ES-I3 (cell line): ENCODE results near the gene SH3RF3.

ENCODE experiments used
- H3K36me3 ChIP-seq: 2 replicates; pipeline ENCODE4 v1.6.1; 2013; ENCODE audit warnings: mild to moderate bottlenecking, low read length, control low read depth, moderate library complexity; ENCODE audit not compliant: insufficient read depth
- H3K4me1 ChIP-seq: 2 replicates; pipeline ENCODE4 v1.6.1; 2013; ENCODE audit warnings: mild to moderate bottlenecking, control low read depth, low read length; ENCODE audit not compliant: insufficient read depth
- H3K9ac ChIP-seq: 2 replicates; pipeline ENCODE4 v1.6.1; 2013; ENCODE audit warnings: low read depth, mild to moderate bottlenecking, low read length, moderate library complexity
- H3K9me3 ChIP-seq: 2 replicates; pipeline ENCODE4 v1.6.1; 2013; ENCODE audit warnings: mild to moderate bottlenecking, low read length, moderate library complexity; ENCODE audit not compliant: control insufficient read depth, insufficient read depth

SH3RF3 gene

DNA sequence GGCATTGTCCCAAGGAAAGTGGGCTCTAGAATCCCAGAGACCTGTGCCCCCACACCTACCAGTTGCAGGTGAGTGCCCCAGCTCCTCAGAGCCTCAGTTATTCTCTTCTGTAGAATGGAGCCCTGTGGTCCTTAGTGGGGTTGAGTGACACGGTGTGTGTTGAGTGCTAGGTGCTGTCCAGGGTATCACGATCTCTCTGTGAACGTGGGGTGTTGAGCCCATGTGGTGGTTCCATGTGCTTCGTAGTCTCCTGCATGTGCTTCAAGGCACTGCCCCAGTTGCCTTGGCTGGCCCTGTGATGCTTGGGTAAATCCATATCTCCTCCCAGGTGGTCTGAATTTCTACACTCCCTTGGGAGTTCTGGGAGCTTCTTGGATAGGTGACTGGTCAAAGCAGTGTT lies 54.9 kb downstream of the SH3RF3 start:
- Histone ChIP-seq H3K9me3 (peaks cover 5% of the 10 kb centered on the region), H3K9ac (no peak overlapping the region), H3K36me3 (no peaks in the 10 kb centered on the region), H3K4me1 (no peaks in the 10 kb centered on the region)

DNA sequence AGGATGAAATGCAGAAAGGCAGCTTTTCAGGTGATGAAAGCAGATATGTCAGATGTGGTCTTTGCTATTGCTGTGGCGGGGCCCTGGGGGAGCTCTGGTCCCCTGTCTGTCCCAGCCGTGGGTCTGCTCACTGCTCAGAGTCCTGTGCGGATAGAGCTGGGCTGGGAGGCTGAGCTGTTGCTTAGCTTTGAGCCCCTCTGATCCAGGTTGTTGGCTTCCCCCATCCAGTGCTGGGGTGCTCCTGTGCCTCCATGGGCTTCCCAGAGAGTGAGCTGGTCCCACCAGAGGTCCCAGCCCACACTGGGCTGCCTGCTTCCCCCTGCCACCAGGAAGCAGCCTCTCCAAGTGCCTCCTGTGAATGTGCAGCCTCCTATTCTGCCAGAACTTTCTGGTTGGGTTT lies 55.4 kb downstream of the SH3RF3 start:
- Histone ChIP-seq H3K36me3 (no peaks in the 10 kb centered on the region), H3K9me3 (peaks cover 2% of the 10 kb centered on the region), H3K9ac (no peak overlapping the region), H3K4me1 (no peaks in the 10 kb centered on the region)

DNA sequence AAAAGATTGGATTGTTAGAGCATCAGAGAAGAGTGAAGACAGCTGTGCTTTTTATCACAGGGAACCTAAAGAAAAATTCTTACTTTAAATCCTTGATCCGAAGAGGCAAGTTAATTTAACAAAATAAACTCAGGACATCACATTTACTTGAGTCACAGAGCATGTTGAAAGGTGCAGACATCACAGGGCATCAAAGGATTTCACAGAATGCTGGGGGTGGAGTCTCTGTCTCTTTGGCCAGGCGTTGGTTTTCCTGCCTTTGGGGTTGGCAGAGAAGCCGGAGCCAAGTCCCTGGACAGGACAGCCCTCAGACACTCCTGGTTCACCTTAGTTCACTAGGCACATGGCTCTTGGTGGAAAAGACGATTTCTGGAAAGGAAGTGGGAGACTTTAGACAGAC lies 56.3 kb downstream of the SH3RF3 start:
- H3K36me3 ChIP-seq: no peaks in the 10 kb centered on the region
- H3K9ac ChIP-seq: no peak overlapping the region

DNA sequence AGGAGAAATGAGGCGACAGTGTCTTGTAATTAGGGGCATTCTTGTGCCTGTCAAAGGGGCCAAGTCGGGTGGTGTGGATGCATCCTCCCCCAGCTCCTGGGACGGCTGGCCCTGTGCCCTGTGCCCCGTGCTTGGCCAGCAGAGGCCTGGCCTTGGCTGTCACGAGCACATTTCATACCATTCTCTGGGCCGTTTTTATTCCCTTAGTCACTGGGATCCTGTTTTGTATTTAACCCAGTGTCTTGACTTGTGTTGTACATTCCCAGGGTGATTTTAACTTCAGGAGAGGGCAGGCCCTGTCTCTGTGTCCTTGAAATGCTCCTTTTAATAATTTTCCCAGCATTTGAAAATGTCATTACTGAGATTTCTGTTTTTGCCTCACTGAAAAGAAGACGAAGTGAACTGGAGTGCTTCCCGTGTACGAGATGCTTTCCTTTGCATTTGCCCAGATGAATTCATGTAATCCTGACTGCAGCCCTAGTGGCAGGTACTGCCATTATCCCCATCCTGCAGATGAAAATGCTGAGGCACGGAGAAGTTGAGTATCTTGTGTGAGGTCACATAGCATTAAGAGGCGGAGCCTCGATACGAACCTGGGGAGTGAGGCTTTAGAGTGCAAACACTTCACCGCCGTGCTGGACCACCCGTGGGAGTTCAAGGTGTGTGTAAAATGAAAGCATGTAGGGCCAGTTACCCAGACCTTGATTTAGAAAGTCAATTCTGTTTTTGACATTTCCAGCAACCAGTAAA lies 57.0 kb downstream of the SH3RF3 start:
- H3K9ac ChIP-seq: no peak overlapping the region
- H3K36me3 ChIP-seq: no peaks in the 10 kb centered on the region
- H3K9me3 ChIP-seq: no peaks in the 10 kb centered on the region
- no peaks in the 10 kb centered on the region for H3K4me1 ChIP-seq

More for the DNA sequence above, 56.3 kb downstream of the SH3RF3 start:
- Histone ChIP-seq H3K9me3 (no peaks in the 10 kb centered on the region), H3K4me1 (no peaks in the 10 kb centered on the region)

DNA sequence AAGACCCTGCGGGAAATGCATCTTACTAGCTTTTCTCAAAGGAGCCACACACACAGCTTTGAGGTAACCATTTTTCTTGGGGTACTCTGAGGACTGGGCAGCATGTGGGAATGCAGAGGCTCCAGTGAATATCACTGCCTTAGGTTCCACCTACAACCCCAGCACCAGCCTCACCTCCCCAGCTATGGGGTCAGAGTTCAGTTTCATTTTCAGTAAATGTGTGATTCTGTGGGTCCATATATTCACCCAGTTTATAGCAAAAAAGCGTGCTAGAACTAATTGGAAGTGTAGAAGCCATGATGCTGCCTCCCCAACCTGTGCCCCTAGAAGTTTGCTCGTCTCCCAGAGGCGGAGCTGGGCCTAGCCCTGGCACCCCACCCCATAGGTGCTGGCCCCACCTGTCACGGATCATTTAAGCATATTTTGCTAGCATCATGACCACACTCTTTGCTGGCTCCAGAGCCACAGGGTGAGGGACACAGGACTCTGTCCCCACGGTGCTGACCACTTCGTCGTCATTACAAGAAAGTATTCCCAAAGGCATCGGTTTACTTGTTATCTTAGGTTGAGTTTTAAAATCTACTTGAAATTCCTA lies 57.7 kb downstream of the SH3RF3 start:
- no peaks in the 10 kb centered on the region for H3K9me3 ChIP-seq
- no peak overlapping the region for H3K9ac ChIP-seq
- H3K36me3 ChIP-seq: no peaks in the 10 kb centered on the region
- no peaks in the 10 kb centered on the region for H3K4me1 ChIP-seq

DNA sequence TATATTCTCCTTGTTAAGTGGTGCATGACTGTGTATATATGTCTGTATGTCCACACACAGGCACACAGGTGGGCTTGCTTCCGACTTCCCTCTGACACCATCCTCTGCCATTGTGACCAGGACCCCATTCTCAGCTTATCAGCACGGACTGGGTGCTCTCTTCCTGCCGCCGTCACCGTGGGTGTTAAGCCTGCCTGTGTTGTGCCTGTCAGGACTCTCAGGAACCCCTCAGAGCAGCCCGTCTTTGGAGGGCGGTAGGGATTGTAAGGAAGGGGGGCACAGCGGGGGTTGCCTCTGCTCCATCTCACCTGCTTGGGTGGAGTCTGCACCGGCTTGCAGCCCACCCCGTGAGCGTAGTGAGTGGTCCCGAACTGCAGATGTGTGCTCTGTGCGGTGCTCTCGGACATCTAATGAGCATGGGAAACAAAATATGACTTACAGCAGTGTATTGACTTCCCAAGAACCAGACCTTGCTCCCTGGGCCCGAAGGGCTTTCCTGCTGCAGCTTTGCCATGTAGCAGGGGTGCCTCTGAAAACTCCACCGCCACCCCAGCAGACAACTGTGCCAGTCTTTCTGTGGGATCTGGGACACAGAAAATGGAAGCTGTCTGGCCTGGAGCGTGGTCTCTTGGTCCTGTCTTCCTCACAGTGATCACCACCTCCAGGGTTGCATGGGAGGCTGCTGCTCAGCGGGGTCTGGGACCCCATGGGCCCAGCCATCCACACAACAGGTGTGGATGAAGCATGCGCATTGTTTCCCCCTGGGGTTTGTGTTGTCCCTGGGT lies 58.9 kb downstream of the SH3RF3 start:
- Histone ChIP-seq H3K4me1 (no peaks in the 10 kb centered on the region), H3K36me3 (no peaks in the 10 kb centered on the region), H3K9ac (no peak overlapping the region), H3K9me3 (no peaks in the 10 kb centered on the region)

DNA sequence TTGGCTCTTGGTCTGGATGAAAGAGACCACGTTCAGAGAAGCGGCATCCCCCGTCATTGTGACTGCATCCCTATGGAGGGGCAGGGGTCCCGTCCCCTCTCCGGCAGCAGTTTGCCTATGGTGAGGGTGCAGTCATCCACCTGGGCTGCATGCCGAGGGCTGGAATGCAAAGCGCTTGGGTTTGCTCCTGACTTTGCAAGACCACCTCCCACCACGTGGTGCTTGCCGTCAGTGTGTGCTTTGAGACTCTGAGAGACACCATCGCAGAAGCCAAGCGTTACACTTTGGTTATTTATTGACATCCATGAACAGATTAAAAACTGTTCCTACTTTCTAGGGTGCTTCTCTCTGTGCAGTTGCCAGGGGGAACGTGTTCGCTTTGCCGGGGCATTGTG lies 59.5 kb downstream of the SH3RF3 start:
- Histone ChIP-seq H3K9me3 (no peaks in the 10 kb centered on the region), H3K36me3 (no peaks in the 10 kb centered on the region), H3K4me1 (no peaks in the 10 kb centered on the region), H3K9ac (no peak overlapping the region)

DNA sequence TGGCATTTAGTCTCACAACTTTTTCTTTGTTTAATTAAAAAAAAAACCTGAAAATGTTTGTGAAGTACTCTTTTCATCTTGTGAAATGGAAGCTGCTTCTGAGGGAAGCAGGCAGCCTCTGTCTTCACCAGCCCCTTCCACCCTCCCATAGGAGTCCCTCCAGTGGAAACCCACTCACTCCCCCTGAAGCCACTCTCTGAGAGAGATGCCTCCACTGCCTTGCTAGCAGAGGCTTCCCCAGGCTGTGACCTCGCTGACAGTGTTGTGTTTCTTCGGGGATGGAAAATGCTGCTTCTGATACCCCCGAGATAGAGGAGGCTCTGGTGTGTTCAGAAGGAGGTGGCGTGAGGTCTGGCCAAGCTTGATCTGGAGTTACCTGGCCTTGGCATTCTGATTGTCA lies 59.9 kb downstream of the SH3RF3 start:
- Histone ChIP-seq H3K9me3 (no peaks in the 10 kb centered on the region), H3K4me1 (no peaks in the 10 kb centered on the region), H3K9ac (no peak overlapping the region), H3K36me3 (no peaks in the 10 kb centered on the region)

DNA sequence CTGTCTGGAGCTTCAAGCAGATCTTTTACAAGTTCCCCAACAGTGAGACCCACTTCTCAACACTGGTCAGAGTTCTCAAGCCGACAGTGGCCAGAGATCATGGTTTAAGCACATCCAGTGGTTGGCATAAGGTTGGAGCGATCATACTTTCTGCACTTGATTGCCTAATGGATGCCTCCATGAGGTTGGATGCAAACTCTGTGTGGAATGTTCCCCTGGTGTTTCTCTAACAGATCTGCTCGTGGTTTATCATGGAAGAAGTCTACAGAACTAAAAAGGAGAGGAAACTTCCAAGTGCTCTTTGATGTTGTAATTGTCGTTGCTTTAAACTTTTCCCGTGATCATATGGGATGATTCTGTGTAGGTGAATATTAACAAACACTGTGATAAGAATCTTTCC lies 60.7 kb downstream of the SH3RF3 start:
- H3K4me1 ChIP-seq: no peaks in the 10 kb centered on the region
- no peak overlapping the region for H3K9ac ChIP-seq
- no peaks in the 10 kb centered on the region for H3K36me3 ChIP-seq
- H3K9me3 ChIP-seq: no peaks in the 10 kb centered on the region

DNA sequence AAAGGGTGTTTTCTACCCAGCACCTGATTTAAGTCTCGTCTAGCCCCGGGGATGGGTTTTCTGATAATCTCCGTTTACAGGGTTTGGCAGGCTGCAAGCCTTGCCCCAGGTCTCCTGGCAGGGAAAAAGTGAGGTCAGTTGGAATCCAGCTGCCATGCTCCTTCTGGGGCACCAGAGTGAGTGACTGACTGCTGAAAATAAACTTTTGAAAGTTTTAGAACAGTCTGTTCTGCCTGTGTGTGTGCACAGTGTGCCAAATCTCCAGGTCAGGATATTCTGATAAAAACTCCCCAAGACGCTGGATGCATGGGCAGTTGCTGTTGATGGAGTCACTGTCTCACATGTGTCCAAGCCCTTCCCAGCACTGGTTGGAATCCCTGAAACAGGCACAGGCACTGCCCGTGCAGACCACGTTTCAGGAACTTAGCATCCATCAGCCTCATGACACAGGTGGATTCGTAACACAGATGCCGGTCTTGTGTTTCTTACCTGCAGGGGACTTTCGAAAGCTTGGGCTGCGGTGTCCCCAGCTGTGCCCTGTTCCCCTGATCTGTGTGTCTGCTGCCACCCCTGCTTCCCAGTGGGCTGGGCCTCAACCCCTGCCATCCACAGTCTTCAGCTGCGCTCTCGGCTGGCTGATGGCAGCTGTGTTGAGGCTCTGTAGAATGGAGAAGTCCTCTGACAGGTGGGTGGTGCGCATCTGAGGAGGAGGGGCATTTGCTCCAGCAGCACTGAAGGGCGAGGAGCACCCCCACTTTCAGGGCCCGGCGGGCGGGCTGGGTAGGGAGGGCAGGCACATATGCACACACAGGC lies 65.0 kb downstream of the SH3RF3 start:
- H3K9me3 ChIP-seq: no peaks in the 10 kb centered on the region
- H3K36me3 ChIP-seq: no peaks in the 10 kb centered on the region
- no peaks in the 10 kb centered on the region for H3K4me1 ChIP-seq
- no peak overlapping the region for H3K9ac ChIP-seq

DNA sequence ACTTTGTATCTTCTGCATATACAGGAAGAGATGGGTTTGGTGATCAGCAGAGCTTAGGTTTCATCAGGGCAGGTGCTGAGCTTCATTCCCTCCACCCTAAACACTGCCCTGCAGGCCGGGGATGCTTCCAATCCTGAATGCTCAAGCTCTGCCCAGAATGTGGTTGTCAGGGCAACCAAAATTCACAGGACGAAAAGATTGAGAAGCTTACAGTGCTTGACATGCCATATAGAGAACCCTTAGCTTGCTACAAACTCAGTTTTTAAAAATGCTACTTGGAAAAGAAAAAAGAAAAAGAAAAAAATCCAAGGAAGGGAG lies 65.6 kb downstream of the SH3RF3 start:
- no peaks in the 10 kb centered on the region for H3K4me1 ChIP-seq
- no peaks in the 10 kb centered on the region for H3K9me3 ChIP-seq
- H3K9ac ChIP-seq: no peak overlapping the region
- no peaks in the 10 kb centered on the region for H3K36me3 ChIP-seq

DNA sequence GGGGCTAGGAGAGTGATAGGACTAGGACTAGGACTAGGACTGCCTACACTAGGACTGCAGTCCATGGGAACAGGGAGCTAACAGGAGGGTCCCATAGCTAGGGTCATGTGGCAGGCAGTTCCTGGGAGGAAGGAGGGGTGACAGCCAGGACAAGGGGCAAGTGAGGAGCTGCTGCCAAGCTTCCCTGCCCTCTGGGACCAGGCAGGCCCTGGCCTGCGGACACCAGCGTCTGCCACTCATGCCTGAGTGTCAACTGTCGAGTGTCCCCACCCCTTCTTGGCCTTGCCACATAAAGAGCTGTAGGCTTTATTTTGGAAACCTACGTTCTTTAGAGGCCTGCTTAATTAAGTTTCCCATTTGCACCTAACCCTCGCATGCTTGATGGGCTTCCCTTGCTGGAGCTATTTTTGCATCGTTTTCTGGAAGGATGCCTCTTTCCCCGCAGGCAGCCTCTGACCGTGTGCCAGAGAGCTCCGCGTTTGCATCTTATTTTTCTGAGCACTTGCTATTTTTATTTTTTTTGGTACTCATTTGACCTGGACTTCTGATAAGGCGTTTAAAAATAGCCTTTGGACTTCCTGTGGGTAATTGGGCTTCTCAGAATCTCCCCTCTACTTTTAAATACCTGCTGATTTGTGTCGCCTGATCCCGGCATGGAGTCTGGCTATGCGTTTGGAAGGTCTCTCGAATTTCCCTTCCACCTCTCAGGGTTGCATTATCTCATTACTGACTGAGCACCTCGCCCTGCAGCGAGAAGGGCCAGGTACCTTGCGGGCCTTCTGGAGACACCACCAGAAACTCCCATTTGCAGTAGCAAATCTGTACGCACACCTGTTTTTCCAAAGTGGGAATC lies 66.4 kb downstream of the SH3RF3 start:
- H3K9me3 ChIP-seq: no peaks in the 10 kb centered on the region
- no peaks in the 10 kb centered on the region for H3K36me3 ChIP-seq
- no peaks in the 10 kb centered on the region for H3K4me1 ChIP-seq
- no peak overlapping the region for H3K9ac ChIP-seq

DNA sequence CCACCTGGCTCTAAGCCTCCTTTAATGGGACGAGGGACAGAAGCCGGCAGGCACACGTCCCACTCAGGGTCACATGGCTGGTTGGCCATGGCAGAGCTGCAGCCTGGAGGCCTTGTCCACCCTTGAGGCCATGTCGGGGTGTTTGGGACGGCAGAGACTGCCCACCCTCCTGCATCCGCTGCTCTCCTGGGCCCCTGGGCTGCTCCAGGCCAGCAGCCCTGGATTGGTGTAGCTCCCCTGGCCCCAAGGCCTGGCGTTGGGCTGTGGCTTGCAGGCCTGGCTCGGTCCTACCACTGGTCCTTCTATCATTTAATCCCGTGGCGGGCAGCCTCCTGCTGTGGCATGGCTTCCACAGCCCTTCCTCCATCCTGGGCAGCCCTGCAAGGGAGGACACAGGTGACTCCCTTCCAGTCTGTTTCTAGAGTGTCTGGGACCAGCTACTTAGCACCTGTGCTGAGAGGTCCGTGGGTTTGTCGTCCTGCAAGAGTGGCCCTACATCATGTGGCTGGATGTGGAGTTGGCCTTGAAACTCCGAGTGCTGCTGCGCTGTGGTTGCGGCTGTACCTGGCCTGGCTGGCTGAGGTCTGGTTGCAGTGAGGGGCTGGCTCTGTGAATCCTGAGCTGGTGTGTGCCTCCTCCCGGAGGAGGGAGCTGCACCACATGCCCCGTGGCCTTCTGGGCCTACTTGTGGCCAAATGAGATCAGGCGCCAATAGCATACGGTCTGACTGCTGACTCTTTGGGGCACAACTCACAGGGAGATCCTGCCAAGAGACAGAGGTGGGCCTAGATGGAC lies 67.3 kb downstream of the SH3RF3 start:
- no peak overlapping the region for H3K9ac ChIP-seq
- H3K36me3 ChIP-seq: no peaks in the 10 kb centered on the region
- no peaks in the 10 kb centered on the region for H3K9me3 ChIP-seq
- H3K4me1 ChIP-seq: no peaks in the 10 kb centered on the region
